Testis (tissue), 2 donors: ENCODE measurements around the gene ZNF654.

Source experiments
- CTCF ChIP-seq, 3 experiments: fragments of 450-650 bp in 2 of 3; fragments of 200-600 bp in 1 of 3; sonication (generic) in 1 of 3; IDR thresholded peaks; one replicate each; pipeline ENCODE4 v1.5.1; 2016 to 2019; ENCODE audit warnings: antibody characterized with exemption in 3 of 3, mild to moderate bottlenecking in 2 of 3, moderate library complexity in 1 of 3
- POLR2A ChIP-seq: fragments of 450-650 bp; IDR thresholded peaks from one replicate; pipeline ENCODE4 v1.6.1; 2017; ENCODE audit warnings: antibody characterized with exemption, mild to moderate bottlenecking, moderate library complexity

DNA sequence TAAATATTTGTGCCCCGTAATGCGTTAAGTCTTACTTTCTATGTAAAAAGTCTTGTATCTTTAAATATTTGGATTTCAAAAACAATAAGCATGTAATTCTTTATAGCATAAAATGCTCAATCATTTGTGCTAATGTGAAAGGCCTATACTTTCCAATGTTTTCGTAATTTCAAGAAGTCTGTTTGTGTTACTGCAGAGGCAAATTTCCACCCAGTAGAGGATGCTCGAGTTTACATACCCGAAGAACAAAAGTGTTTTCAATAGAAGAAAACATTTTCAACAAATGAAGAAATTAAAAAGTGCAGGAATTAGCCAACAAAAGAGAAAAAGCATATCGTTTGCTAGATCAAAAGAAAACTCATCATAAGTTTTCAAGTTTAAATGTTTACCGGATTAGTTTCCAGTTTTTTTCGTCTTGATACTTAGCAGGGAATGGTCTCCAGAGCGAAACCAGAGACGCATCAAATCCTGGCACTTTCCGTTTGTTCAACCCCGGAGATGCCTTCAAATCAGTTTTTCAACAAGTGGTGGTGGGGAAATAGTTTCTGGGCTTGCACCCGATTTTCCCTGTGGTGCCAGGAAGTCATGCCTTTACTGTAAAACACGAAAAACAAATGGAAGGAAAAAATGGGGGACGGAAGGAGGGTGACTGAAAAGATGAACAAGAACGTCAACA, 1.3 kb upstream of the ZNF654 start:
- TF ChIP-seq CTCF (IDR thresholded peaks at IDR 0.05) (no peak), POLR2A (no peak)
